Neural progenitor cell (in vitro differentiated cells): Measurements from ENCODE around the gene PAX5. TPM values are rescaled to one million over a fixed set of nuclear protein-coding genes. Genes with fewer than 3 reads are reported as not detected.
A peak's percentile ranks its signal among the peaks of the same experiment; 100 is the strongest.

ENCODE experiments used
- DNase-seq: peaks from one replicate; pipeline ENCODE4 v3.0.0-alpha.2; 2016; ENCODE audit warnings: low spot score
- H2AFZ ChIP-seq: fragments of 200-600 bp; sonication (generic); replicated peaks from 2 replicates; pipeline ENCODE4 v1.6.1; 2016; ENCODE audit warnings: antibody characterized with exemption
- H3F3A ChIP-seq: fragments of 200-600 bp; sonication (generic); 2 replicates; pipeline ENCODE4 v1.6.1; 2016; ENCODE audit warnings: antibody characterized with exemption, low read depth
- H3K27ac ChIP-seq: fragments of 200-600 bp; sonication (generic); 2 replicates; pipeline ENCODE4 v1.5.1; 2016; ENCODE audit warnings: mild to moderate bottlenecking
- H3K27me3 ChIP-seq: fragments of 200-600 bp; sonication (generic); 2 replicates; pipeline ENCODE4 v1.6.1; 2016; ENCODE audit warnings: mild to moderate bottlenecking, moderate library complexity
- H3K36me3 ChIP-seq: fragments of 200-600 bp; sonication (generic); 2 replicates; pipeline ENCODE4 v1.5.1; 2016
- H3K4me1 ChIP-seq: fragments of 200-600 bp; sonication (generic); 2 replicates; pipeline ENCODE4 v1.6.1; 2016; ENCODE audit warnings: mixed run types
- H3K4me2 ChIP-seq: fragments of 200-600 bp; sonication (generic); 2 replicates; pipeline ENCODE4 v1.6.1; 2016
- H3K4me3 ChIP-seq: fragments of 200-600 bp; sonication (generic); 2 replicates; pipeline ENCODE4 v1.5.1; 2016
- H3K79me2 ChIP-seq: fragments of 200-600 bp; sonication (generic); 2 replicates; pipeline ENCODE4 v1.6.1; 2016; ENCODE audit warnings: low read depth
- H3K9ac ChIP-seq: fragments of 200-600 bp; sonication (generic); 2 replicates; pipeline ENCODE4 v1.6.1; 2016
- H3K9me3 ChIP-seq: fragments of 200-600 bp; sonication (generic); 2 replicates; pipeline ENCODE4 v1.5.1; 2016; ENCODE audit warnings: low read depth
- H4K20me1 ChIP-seq: fragments of 200-600 bp; sonication (generic); 2 replicates; pipeline ENCODE4 v1.6.1; 2016; ENCODE audit warnings: low read depth
- H3K27ac Mint-ChIP-seq: 3 replicates; pipeline ENCODE4 v1.8.0; 2021; ENCODE audit warnings: mixed read lengths
- H3K27me3 Mint-ChIP-seq: 2 replicates; pipeline ENCODE4 v1.8.0; 2022; ENCODE audit warnings: low read depth, mild to moderate bottlenecking, inconsistent platforms, moderate library complexity, mixed read lengths; ENCODE audit not compliant: insufficient read depth
- H3K36me3 Mint-ChIP-seq: 3 replicates; pipeline ENCODE4 v1.8.0; 2021; ENCODE audit warnings: mixed read lengths
- H3K4me1 Mint-ChIP-seq: 3 replicates; pipeline ENCODE4 v1.8.0; 2021; ENCODE audit warnings: mixed read lengths
- H3K4me3 Mint-ChIP-seq: 3 replicates; pipeline ENCODE4 v1.8.0; 2021; ENCODE audit warnings: mild to moderate bottlenecking, moderate library complexity, mixed read lengths
- H3K9me3 Mint-ChIP-seq: 3 replicates; pipeline ENCODE4 v1.8.0; 2020; ENCODE audit warnings: mixed read lengths
- CTCF ChIP-seq: fragments of 200-600 bp; sonication (generic); IDR thresholded peaks from 2 replicates; pipeline ENCODE4 v1.5.1; 2017; ENCODE audit warnings: antibody characterized with exemption, mild to moderate bottlenecking
- EZH2 ChIP-seq: fragments of 200-600 bp; sonication (generic); IDR thresholded peaks from 2 replicates; pipeline ENCODE4 v1.6.1; 2017; ENCODE audit warnings: antibody characterized with exemption, mild to moderate bottlenecking, moderate library complexity
- EZH2phosphoT487 ChIP-seq: fragments of 200-600 bp; sonication (generic); IDR thresholded peaks from 2 replicates; pipeline ENCODE4 v1.6.1; 2017; ENCODE audit warnings: antibody characterized with exemption
- total RNA-seq: library from RNA; depleted of rRNA; stranded (reverse); fragments of >200 nt; gene quantifications from 2 replicates; pipeline ENCODE4 v1.2.3, GENCODE V29; 2015; ENCODE audit warnings: low replicate concordance

The PAX5 gene
- total RNA-seq, 1 donor from 2014 or later = not detected

GRCh38 chr9:36895744-36896260 lies 138.3 kb downstream of the PAX5 start:
- Mint-ChIP-seq H3K4me3 (no peak overlapping the region), H3K36me3 (peaks cover 2% of the 10 kb centered on the region), H3K9me3 (no peaks in the 10 kb centered on the region), H3K27ac (no peak overlapping the region), H3K27me3 (peaks cover 15% of the 10 kb centered on the region), H3K4me1 (peaks cover 10% of the 10 kb centered on the region)
- TF ChIP-seq EZH2phosphoT487 = no peak
- no peak for TF ChIP-seq CTCF
- no peak for TF ChIP-seq EZH2
- no peaks in the 10 kb centered on the region for H3K79me2 ChIP-seq
- H2AFZ ChIP-seq = no peak overlapping the region
- H3K9ac ChIP-seq = no peak overlapping the region
- H3K4me1 ChIP-seq = peaks cover 5% of the 10 kb centered on the region
- H3F3A ChIP-seq = peaks cover 3% of the 10 kb centered on the region
- no peaks in the 10 kb centered on the region for H3K27me3 ChIP-seq
- no peaks in the 10 kb centered on the region for H3K36me3 ChIP-seq
- no peak for DNase-seq
- H3K9me3 ChIP-seq = no peaks in the 10 kb centered on the region
- no peaks in the 10 kb centered on the region for H4K20me1 ChIP-seq
- no peak overlapping the region for H3K27ac ChIP-seq
- H3K4me2 ChIP-seq = no peak overlapping the region
- H3K4me3 ChIP-seq = no peak overlapping the region

GRCh38 chr9:36894695-36895310 lies 139.3 kb downstream of the PAX5 start:
- H3K36me3 ChIP-seq = no peaks in the 10 kb centered on the region
- peaks cover 5% of the 10 kb centered on the region for H3K4me1 ChIP-seq
- H3K79me2 ChIP-seq = no peaks in the 10 kb centered on the region
- H3K4me3 ChIP-seq = no peak overlapping the region
- Mint-ChIP-seq H3K4me3 (no peak overlapping the region), H3K27ac (peak overlapping the region; percentile 21), H3K36me3 (peaks cover 2% of the 10 kb centered on the region), H3K4me1 (peaks cover 10% of the 10 kb centered on the region), H3K9me3 (no peaks in the 10 kb centered on the region), H3K27me3 (peaks cover 9% of the 10 kb centered on the region)
- H3K9ac ChIP-seq = no peak overlapping the region
- no peak for DNase-seq
- H3K27ac ChIP-seq = no peak overlapping the region
- H3K9me3 ChIP-seq = no peaks in the 10 kb centered on the region
- TF ChIP-seq CTCF = no peak
- TF ChIP-seq EZH2phosphoT487 = no peak
- TF ChIP-seq EZH2 = no peak
- H3K27me3 ChIP-seq = no peaks in the 10 kb centered on the region
- no peak overlapping the region for H3K4me2 ChIP-seq
- H4K20me1 ChIP-seq = no peaks in the 10 kb centered on the region
- peaks cover 3% of the 10 kb centered on the region for H3F3A ChIP-seq
- no peak overlapping the region for H2AFZ ChIP-seq

GRCh38 chr9:36893911-36894310 lies 140.2 kb downstream of the PAX5 start:
- no peak overlapping the region for H3K4me3 Mint-ChIP-seq
- no peak overlapping the region for H3K27ac ChIP-seq
- H3K27me3 Mint-ChIP-seq = peaks cover 3% of the 10 kb centered on the region
- no peak overlapping the region for H3K4me2 ChIP-seq
- no peak overlapping the region for H2AFZ ChIP-seq
- H3K27me3 ChIP-seq = no peaks in the 10 kb centered on the region
- no peak overlapping the region for H3K4me3 ChIP-seq
- H3K4me1 Mint-ChIP-seq = peaks cover 8% of the 10 kb centered on the region
- H4K20me1 ChIP-seq = no peaks in the 10 kb centered on the region
- no peaks in the 10 kb centered on the region for H3K36me3 ChIP-seq
- H3K79me2 ChIP-seq = no peaks in the 10 kb centered on the region
- H3K36me3 Mint-ChIP-seq = no peaks in the 10 kb centered on the region
- H3K9ac ChIP-seq = no peak overlapping the region
- no peak overlapping the region for H3K27ac Mint-ChIP-seq
- peaks cover 3% of the 10 kb centered on the region for H3F3A ChIP-seq
- no peaks in the 10 kb centered on the region for H3K9me3 Mint-ChIP-seq
- TF ChIP-seq EZH2 = no peak
- no peak for TF ChIP-seq EZH2phosphoT487
- no peak for TF ChIP-seq CTCF
- H3K4me1 ChIP-seq = peaks cover 5% of the 10 kb centered on the region
- no peak for DNase-seq
- no peaks in the 10 kb centered on the region for H3K9me3 ChIP-seq
